Measurements from ENCODE around the gene RBM39.

The RBM39 gene

GRCh38 chr20:35653893-35654292 lies 88.2 kb downstream of the RBM39 start:
- TF ChIP-seq CTCF (IDR thresholded peaks at IDR 0.05; ENCODE audit: extremely low read depth, missing control alignments) = no peak
- DNase-seq (ENCODE audit: low spot score) = no peak

All from GM20000 (cell line).